K562 (cell line): ENCODE measurements around the gene YPEL3. TPM values are rescaled to one million over a fixed set of nuclear protein-coding genes. Genes with fewer than 3 reads are reported as not detected.
A peak's percentile ranks its signal among the peaks of the same experiment; 100 is the strongest.

ENCODE experiments used
- C11orf30 ChIP-seq: fragments of 450-650 bp; IDR thresholded peaks from 2 replicates; pipeline ENCODE4 v1.6.1; 2016; ENCODE audit warnings: low read depth, mild to moderate bottlenecking
- CEBPB ChIP-seq: fragments of 450-650 bp; IDR thresholded peaks from 2 replicates; pipeline ENCODE4 v1.6.1; 2016; ENCODE audit warnings: missing genetic modification characterization, missing compliant biosample characterization
- CEBPG ChIP-seq, 3 experiments: fragments of 200-800 bp in 1 of 3; sonication (Bioruptor generic) in 1 of 3; sonication (generic) in 1 of 3; formaldehyde crosslinking in 1 of 3; IDR thresholded peaks in 2 of 3; conservative IDR thresholded peaks in 1 of 3; 2 replicates each; pipeline versions ENCODE4 v1.6.1 to v1.8.0; 2016 to 2022; ENCODE audit warnings: missing compliant biosample characterization in 2 of 3, missing genetic modification characterization in 2 of 3, mild to moderate bottlenecking in 1 of 3, missing genetic modification reagents in 1 of 3
- ELF1 ChIP-seq: fragments of 200-800 bp; sonication (Bioruptor generic); IDR thresholded peaks from 2 replicates; pipeline ENCODE4 v1.6.1; 2016; ENCODE audit warnings: missing genetic modification characterization, missing compliant biosample characterization
- HMGXB4 ChIP-seq: sonication (generic); formaldehyde crosslinking; IDR thresholded peaks from 2 replicates; pipeline ENCODE4 v1.8.1; 2023; ENCODE audit warnings: mild to moderate bottlenecking, missing genetic modification reagents
- NFE2 ChIP-seq: IDR thresholded peaks from 2 replicates; pipeline ENCODE4 v1.6.1; 2014; ENCODE audit warnings: antibody characterized with exemption, low read depth
- REST ChIP-seq, 2 experiments: fragments of 450-650 bp; formaldehyde crosslinking in 1 of 2; IDR thresholded peaks; 2 replicates each; pipeline versions ENCODE4 v1.4.0 to v1.6.1; 2014 to 2020; ENCODE audit warnings: mild to moderate bottlenecking in 2 of 2, borderline replicate concordance in 1 of 2, low read depth in 1 of 2
- SPI1 ChIP-seq: IDR thresholded peaks from 2 replicates; pipeline ENCODE4 v1.6.1; 2011; ENCODE audit warnings: low read depth, low read length, control low read depth, borderline replicate concordance
- TRIM24 ChIP-seq, 2 experiments: fragments of 450-650 bp; IDR thresholded peaks; 2 replicates each; pipeline ENCODE4 v1.6.1; 2016
- ZFP36 ChIP-seq: fragments of 150-350 bp; IDR thresholded peaks from 2 replicates; pipeline ENCODE4 v1.6.1; 2018; ENCODE audit warnings: low read length, low read depth; ENCODE audit not compliant: partially characterized antibody
- ZNF324 ChIP-seq: fragments of 250-450 bp; sonication (Bioruptor Pico); IDR thresholded peaks from 2 replicates; pipeline ENCODE4 v1.4.0; 2020; ENCODE audit warnings: mild to moderate bottlenecking
- ZNF586 ChIP-seq: fragments of 450-650 bp; formaldehyde crosslinking; conservative IDR thresholded peaks from 2 replicates; pipeline ENCODE4 v1.4.0; 2020; ENCODE audit warnings: mild to moderate bottlenecking, moderate library complexity
- ZNF77 ChIP-seq: fragments of 250-450 bp; sonication (Bioruptor Pico); IDR thresholded peaks from 2 replicates; pipeline ENCODE4 v1.5.0; 2020
- polyA plus RNA-seq, 8 experiments: library from polyadenylated mRNA; depleted of rRNA in 4 of 8; stranded (reverse) in 5 of 8; unstranded in 3 of 8; fragments of >200 nt; fragmentation: Nextera tagmentation in 2 of 8; fragmentation: Illumina TruSeq in 1 of 8; extraction: Ambion mirVana in 2 of 8; extraction: Trizol in 1 of 8; gene quantifications; 2 replicates each; pipeline versions ENCODE4 v1.2.1 to v1.2.3, GENCODE V29; 2011 to 2014; ENCODE audit warnings: inconsistent platforms in 1 of 8, missing spikeins in 1 of 8
- total RNA-seq, 7 experiments: library from RNA; depleted of rRNA in 6 of 7; stranded (reverse); fragments of >200 nt in 6 of 7; fragmentation: Illumina TruSeq in 2 of 7; extraction: Trizol in 2 of 7; gene quantifications; 2 replicates each; pipeline versions ENCODE4 v1.2.1 to v1.2.3, GENCODE V29; 2011 to 2021; ENCODE audit warnings: low replicate concordance in 1 of 7
- TF ChIP-seq, protein P1 (sequence below): sonication (generic); formaldehyde crosslinking; IDR thresholded peaks from 2 replicates; pipeline ENCODE4 v1.8.1; 2023; ENCODE audit warnings: mild to moderate bottlenecking, missing genetic modification reagents

Gene YPEL3
- total and polyA plus RNA-seq, 9 of the 15 experiments (the other 6 are each of a cell fraction or from before 2014, with no cell fraction given) = 0.41 to 15.0 (median 2.9) TPM

DNA sequence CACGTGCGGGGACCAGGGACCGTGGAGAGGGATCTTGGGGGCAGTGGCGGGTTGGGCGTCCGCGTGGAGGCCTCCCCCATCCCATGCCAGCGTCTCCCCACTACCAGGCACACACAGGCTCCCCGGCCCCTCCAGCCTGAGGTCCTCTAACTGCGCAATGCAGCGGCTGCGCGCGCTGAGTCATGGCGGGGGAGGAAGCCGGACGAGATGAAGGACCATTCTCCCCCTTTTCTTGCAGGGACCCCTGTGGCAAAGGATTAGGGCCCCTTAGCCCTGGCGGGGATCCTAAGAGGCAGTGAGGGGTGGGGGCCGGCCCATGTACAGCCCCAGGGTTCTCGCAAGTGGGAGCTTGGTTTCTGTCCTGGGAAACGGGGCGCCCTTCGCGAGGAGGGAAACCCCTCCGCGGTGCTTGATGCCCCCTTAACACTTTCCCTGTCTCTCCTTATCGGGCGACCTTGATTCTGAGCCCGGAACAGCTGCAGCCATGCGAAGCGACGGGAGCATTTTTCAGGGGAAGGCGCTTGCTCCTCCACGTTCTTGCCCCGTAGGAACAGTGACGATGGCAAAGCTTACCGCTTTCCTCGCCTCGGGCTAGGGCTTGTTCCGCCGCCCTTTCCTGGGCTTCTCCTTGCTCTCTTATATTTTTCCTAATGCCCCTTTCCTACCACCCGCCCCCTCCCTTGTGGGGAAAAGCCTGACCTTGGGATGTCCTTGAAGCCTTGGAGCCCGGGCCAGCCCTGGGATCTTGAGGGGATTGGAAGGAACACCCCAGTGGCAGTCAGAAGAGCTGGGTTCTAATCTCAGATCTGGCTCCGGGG, 29.9 kb downstream of the YPEL3 start (continued):
- TF ChIP-seq REST (IDR thresholded peaks at IDR 0.05; ENCODE audit: borderline replicate concordance) = no peak
- 0 out of 2 replicates have a peak, but pooled peaks have one; percentile 48 for TF ChIP-seq REST (CRISPR knock-in tag; IDR thresholded peaks at IDR 0.05; ENCODE audit: low read depth)
- no peak for TF ChIP-seq ZNF586 (CRISPR knock-in tag)
- TF ChIP-seq CEBPB (tag) = peak; percentile 46; the same call in 1 of the 2 replicates
- 0 out of 2 replicates have a peak, but pooled peaks have one; percentile 7 for TF ChIP-seq ZNF77
- TF ChIP-seq C11orf30 = peak; percentile 75; the same call in 1 of the 2 replicates
- no peak for TF ChIP-seq CEBPG (CRISPR knock-in tag; IDR thresholded peaks at IDR 0.05)
- TF ChIP-seq CEBPG (tag; conservative IDR thresholded peaks at IDR 0.05 in 1 of 2, IDR thresholded peaks at IDR 0.05 in 1 of 2) = peak in 1 of 2 experiments; percentile 20; a peak in 1 of 4 replicates
- TF ChIP-seq, protein P1, sequence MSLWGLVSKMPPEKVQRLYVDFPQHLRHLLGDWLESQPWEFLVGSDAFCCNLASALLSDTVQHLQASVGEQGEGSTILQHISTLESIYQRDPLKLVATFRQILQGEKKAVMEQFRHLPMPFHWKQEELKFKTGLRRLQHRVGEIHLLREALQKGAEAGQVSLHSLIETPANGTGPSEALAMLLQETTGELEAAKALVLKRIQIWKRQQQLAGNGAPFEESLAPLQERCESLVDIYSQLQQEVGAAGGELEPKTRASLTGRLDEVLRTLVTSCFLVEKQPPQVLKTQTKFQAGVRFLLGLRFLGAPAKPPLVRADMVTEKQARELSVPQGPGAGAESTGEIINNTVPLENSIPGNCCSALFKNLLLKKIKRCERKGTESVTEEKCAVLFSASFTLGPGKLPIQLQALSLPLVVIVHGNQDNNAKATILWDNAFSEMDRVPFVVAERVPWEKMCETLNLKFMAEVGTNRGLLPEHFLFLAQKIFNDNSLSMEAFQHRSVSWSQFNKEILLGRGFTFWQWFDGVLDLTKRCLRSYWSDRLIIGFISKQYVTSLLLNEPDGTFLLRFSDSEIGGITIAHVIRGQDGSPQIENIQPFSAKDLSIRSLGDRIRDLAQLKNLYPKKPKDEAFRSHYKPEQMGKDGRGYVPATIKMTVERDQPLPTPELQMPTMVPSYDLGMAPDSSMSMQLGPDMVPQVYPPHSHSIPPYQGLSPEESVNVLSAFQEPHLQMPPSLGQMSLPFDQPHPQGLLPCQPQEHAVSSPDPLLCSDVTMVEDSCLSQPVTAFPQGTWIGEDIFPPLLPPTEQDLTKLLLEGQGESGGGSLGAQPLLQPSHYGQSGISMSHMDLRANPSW = 0 out of 2 replicates have a peak, but pooled peaks have one; percentile 12
- TF ChIP-seq ELF1 (tag) = no peak
- peak; percentile 90 for TF ChIP-seq NFE2
- peak; percentile 80; the same call in 1 of the 2 replicates for TF ChIP-seq SPI1
- no peak for TF ChIP-seq TRIM24 (IDR thresholded peaks at IDR 0.05)
- 0 out of 2 replicates have a peak, but pooled peaks have one; percentile 52 for TF ChIP-seq HMGXB4 (CRISPR knock-in tag)
- TF ChIP-seq ZNF324 (CRISPR knock-in tag) = peak; percentile 0; the same call in 1 of the 2 replicates
- no peak for TF ChIP-seq ZFP36
